Measurements from ENCODE around the gene DENND5B.

DNA sequence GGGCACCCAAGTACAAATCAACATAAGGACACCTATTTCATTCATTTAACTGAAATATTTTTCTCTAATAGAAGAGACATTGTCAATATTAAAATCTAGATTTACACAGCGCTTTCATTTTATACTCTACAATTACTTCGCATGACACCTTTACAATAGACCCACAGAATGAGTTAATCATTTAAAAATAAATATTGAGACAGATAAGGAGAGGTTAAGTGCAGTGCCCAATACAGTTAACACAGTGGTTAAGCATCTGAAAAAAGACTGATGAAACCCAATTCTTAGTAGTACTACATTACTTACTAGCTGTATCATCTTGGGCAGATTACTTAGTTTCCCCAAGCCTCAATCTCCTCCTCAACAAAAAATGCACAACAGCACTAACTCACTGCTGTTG is 116.2 kb downstream of the DENND5B start:
- TF ChIP-seq, protein P1, sequence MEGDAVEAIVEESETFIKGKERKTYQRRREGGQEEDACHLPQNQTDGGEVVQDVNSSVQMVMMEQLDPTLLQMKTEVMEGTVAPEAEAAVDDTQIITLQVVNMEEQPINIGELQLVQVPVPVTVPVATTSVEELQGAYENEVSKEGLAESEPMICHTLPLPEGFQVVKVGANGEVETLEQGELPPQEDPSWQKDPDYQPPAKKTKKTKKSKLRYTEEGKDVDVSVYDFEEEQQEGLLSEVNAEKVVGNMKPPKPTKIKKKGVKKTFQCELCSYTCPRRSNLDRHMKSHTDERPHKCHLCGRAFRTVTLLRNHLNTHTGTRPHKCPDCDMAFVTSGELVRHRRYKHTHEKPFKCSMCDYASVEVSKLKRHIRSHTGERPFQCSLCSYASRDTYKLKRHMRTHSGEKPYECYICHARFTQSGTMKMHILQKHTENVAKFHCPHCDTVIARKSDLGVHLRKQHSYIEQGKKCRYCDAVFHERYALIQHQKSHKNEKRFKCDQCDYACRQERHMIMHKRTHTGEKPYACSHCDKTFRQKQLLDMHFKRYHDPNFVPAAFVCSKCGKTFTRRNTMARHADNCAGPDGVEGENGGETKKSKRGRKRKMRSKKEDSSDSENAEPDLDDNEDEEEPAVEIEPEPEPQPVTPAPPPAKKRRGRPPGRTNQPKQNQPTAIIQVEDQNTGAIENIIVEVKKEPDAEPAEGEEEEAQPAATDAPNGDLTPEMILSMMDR (IDR thresholded peaks at IDR 0.05 in 2 of 3, conservative IDR thresholded peaks at IDR 0.05 in 1 of 3; ENCODE audit: control insufficient read depth in 2 of 3, extremely low read depth in 1 of 3, insufficient read depth in 1 of 3, low read depth in 3 of 3, low read length in 3 of 3) = no peak
- TF ChIP-seq ATF3 (IDR thresholded peaks at IDR 0.05; ENCODE audit: borderline replicate concordance, extremely low read depth, low read depth, low read length) (no peak), ZNF687 (IDR thresholded peaks at IDR 0.05) (no peak), REST (IDR thresholded peaks at IDR 0.05; ENCODE audit: low read depth, low read length) (no peak), JUNB (IDR thresholded peaks at IDR 0.05) (no peak)

All from GM12878 (cell line).